HepG2 (cell line): ENCODE results near the gene ASXL3. TPM values are rescaled to one million over a fixed set of nuclear protein-coding genes. Genes with fewer than 3 reads are reported as not detected.

Experiments used
- ATAC-seq: fragments of 200-7000 bp; cut with Tn5 transposase; 3 replicates; pipeline ENCODE4 v1.9.1; 2020; ENCODE audit warnings: mild to moderate bottlenecking, moderate library complexity
- BruUV-seq: library from RNA; stranded (reverse); fragments of 400-500 nt; replicated peaks from 2 replicates; lab custom pipeline; 2021; lab: Mats Ljungman, UMichigan
- CTCF ChIA-PET: fragments of 300-600 bp; formaldehyde crosslinking; extraction: SDS; loops from one replicate; lab custom pipeline; 2021; ENCODE audit warnings: low total read pairs, inconsistent platforms, low intra/inter-chr PET ratio; lab: Yijun Ruan, JAX
- POLR2A ChIA-PET: fragments of 350-600 bp; sonication (Branson Sonifier 250); formaldehyde crosslinking; loops from one replicate; lab custom pipeline; 2020; ENCODE audit warnings: antibody characterized with exemption, inconsistent platforms; lab: Yijun Ruan, JAX
- DNase-seq: peaks from one replicate; pipeline ENCODE4 v3.0.0-alpha.2; 2015; ENCODE audit warnings: low spot score
- FAIRE-seq: peaks from 3 replicates; lab custom pipeline; 2011; peaks lifted over from hg19 to GRCh38; lab: Jason Lieb, UNC
- H2AFZ ChIP-seq: one replicate; pipeline ENCODE4 v1.6.1; 2011; ENCODE audit warnings: low read length, inconsistent platforms
- H3K27ac ChIP-seq: fragments of 300-600 bp; 3 replicates; pipeline ENCODE4 v1.8.0; 2011; ENCODE audit warnings: mixed run types, mild to moderate bottlenecking, mixed read lengths, low read length, inconsistent platforms; ENCODE audit not compliant: insufficient read depth; ENCODE audit errors: extremely low read length
- H3K27me3 ChIP-seq, 2 experiments: fragments of 200-600 bp in 1 of 2; 2 replicates in 1 of 2; 3 replicates in 1 of 2; pipeline versions ENCODE4 v1.6.0 to v1.8.0; 2011; ENCODE audit warnings: low read length in 2 of 2, mild to moderate bottlenecking in 2 of 2, moderate library complexity in 2 of 2, inconsistent platforms in 1 of 2; ENCODE audit not compliant: insufficient read depth in 2 of 2, control insufficient read depth in 1 of 2
- H3K36me3 ChIP-seq, 2 experiments: fragments of 200-600 bp in 1 of 2; replicated peaks in 1 of 2; 2 replicates in 1 of 2; 3 replicates in 1 of 2; pipeline versions ENCODE4 v1.5.1 to v1.8.0; 2011; ENCODE audit warnings: low read length in 2 of 2, inconsistent platforms in 1 of 2; ENCODE audit not compliant: insufficient read depth in 2 of 2, control insufficient read depth in 1 of 2
- H3K4me1 ChIP-seq: 2 replicates; pipeline ENCODE4 v1.5.1; 2012; ENCODE audit warnings: low read length, inconsistent platforms; ENCODE audit not compliant: insufficient read depth
- H3K4me2 ChIP-seq: 2 replicates; pipeline ENCODE4 v1.6.0; 2011; ENCODE audit warnings: low read depth, low read length, inconsistent platforms
- H3K4me3 ChIP-seq, 3 experiments: fragments of 200-600 bp in 1 of 3; sonication (generic), shearing (Covaris generic) in 1 of 3; replicated peaks in 1 of 3; 2 replicates each; pipeline ENCODE4 v1.5.1; 2011 to 2016; ENCODE audit warnings: low read length in 3 of 3, inconsistent platforms in 2 of 3, low read depth in 2 of 3, mild to moderate bottlenecking in 2 of 3, control low read depth in 1 of 3, mixed read lengths in 1 of 3; ENCODE audit not compliant: insufficient read depth in 1 of 3
- H3K79me2 ChIP-seq: one replicate; pipeline ENCODE4 v1.6.1; 2011; ENCODE audit warnings: low read length, inconsistent platforms; ENCODE audit not compliant: insufficient read depth
- H3K9ac ChIP-seq: 2 replicates; pipeline ENCODE4 v1.6.0; 2011; ENCODE audit warnings: mild to moderate bottlenecking, low read depth, low read length, inconsistent platforms; ENCODE audit not compliant: insufficient read depth
- H3K9me3 ChIP-seq: 2 replicates; pipeline ENCODE4 v1.5.1; 2012; ENCODE audit warnings: mild to moderate bottlenecking, low read length
- H4K20me1 ChIP-seq: 2 replicates; pipeline ENCODE4 v1.6.0; 2011; ENCODE audit warnings: inconsistent platforms, mild to moderate bottlenecking, low read length, moderate library complexity; ENCODE audit not compliant: insufficient read depth
- GPBP1L1 ChIP-seq: sonication (generic); formaldehyde crosslinking; IDR thresholded peaks from 2 replicates; pipeline ENCODE4 v1.5.0; 2020; ENCODE audit warnings: mild to moderate bottlenecking, missing genetic modification reagents
- HOXA5 ChIP-seq: sonication (generic); formaldehyde crosslinking; IDR thresholded peaks from 2 replicates; pipeline ENCODE4 v1.4.0; 2020; ENCODE audit warnings: missing genetic modification reagents
- KDM5B ChIP-seq: sonication (generic); formaldehyde crosslinking; IDR thresholded peaks from 2 replicates; pipeline ENCODE4 v1.4.0; 2020; ENCODE audit warnings: missing genetic modification reagents, mild to moderate bottlenecking, borderline replicate concordance
- KLF13 ChIP-seq: sonication (generic); formaldehyde crosslinking; IDR thresholded peaks from 2 replicates; pipeline ENCODE4 v1.4.0; 2020; ENCODE audit warnings: mild to moderate bottlenecking, missing genetic modification reagents
- MED1 ChIP-seq: sonication (generic); formaldehyde crosslinking; IDR thresholded peaks from 2 replicates; pipeline ENCODE4 v1.4.0; 2020; ENCODE audit warnings: missing genetic modification reagents
- NBN ChIP-seq: fragments of 450-650 bp; conservative IDR thresholded peaks from 2 replicates; pipeline ENCODE4 v1.6.1; 2017
- PTBP1 ChIP-seq: fragments of 200-400 bp; formaldehyde crosslinking; IDR thresholded peaks from 2 replicates; pipeline ENCODE4 v1.6.1; 2018; ENCODE audit warnings: low read length, low read depth; ENCODE audit not compliant: poor library complexity, severe bottlenecking
- RAD51 ChIP-seq: fragments of 450-650 bp; IDR thresholded peaks from 2 replicates; pipeline ENCODE4 v1.6.1; 2016; ENCODE audit warnings: borderline replicate concordance
- RBM22 ChIP-seq: fragments of 200-400 bp; formaldehyde crosslinking; optimal IDR thresholded peaks from 2 replicates; pipeline ENCODE3; 2017; ENCODE audit warnings: mild to moderate bottlenecking, low read length, moderate library complexity
- SIX1 ChIP-seq: sonication (generic); formaldehyde crosslinking; IDR thresholded peaks from 2 replicates; pipeline ENCODE4 v1.4.0; 2020; ENCODE audit warnings: missing genetic modification reagents, borderline replicate concordance
- STAT5B ChIP-seq: sonication (generic); formaldehyde crosslinking; IDR thresholded peaks from 2 replicates; pipeline ENCODE4 v1.4.0; 2020; ENCODE audit warnings: missing genetic modification reagents
- ZBTB44 ChIP-seq: sonication (generic); formaldehyde crosslinking; IDR thresholded peaks from 2 replicates; pipeline ENCODE4 v1.4.0; 2020; ENCODE audit warnings: missing genetic modification reagents
- ZNF547 ChIP-seq: sonication (generic); formaldehyde crosslinking; IDR thresholded peaks from 2 replicates; pipeline ENCODE4 v1.5.1; 2020; ENCODE audit warnings: mild to moderate bottlenecking, missing genetic modification reagents
- ZNF557 ChIP-seq: sonication (generic); formaldehyde crosslinking; IDR thresholded peaks from 2 replicates; pipeline ENCODE4 v1.4.0; 2020; ENCODE audit warnings: missing genetic modification reagents
- ZNF704 ChIP-seq: sonication (generic); formaldehyde crosslinking; IDR thresholded peaks from 2 replicates; pipeline ENCODE4 v1.8.1; 2023; ENCODE audit warnings: mild to moderate bottlenecking, inconsistent platforms, moderate library complexity, missing genetic modification reagents, borderline replicate concordance
- ZNF724P ChIP-seq: sonication (generic); formaldehyde crosslinking; IDR thresholded peaks from 2 replicates; pipeline ENCODE4 v1.8.0; 2022; ENCODE audit warnings: missing genetic modification reagents, borderline replicate concordance
- WGBS: methylation state at CpG from one replicate; pipeline ENCODE4 v1.1.6; 2017; ENCODE audit warnings: low lambda C conversion rate; 5-methylcytosine and 5-hydroxymethylcytosine counted together
- in situ Hi-C: cut with HindIII; loops from 2 replicates; pipeline ENCODE4 v1.10.0; 2017; ENCODE audit warnings: low pct_unique_long_range_greater_than_20kb; ENCODE audit not compliant: extremely low pct_ligation_motif_present
- intact Hi-C: fragments of 100-400 bp; cut with micrococcal nuclease; formaldehyde crosslinking; loops from one replicate; pipeline ENCODE4 v1.10.0; 2022; ENCODE audit not compliant: unreplicated experiment
- polyA plus RNA-seq, 8 experiments: library from polyadenylated mRNA; depleted of rRNA in 3 of 8; stranded (reverse) in 7 of 8; unstranded in 1 of 8; fragments of >200 nt; fragmentation: Illumina TruSeq in 4 of 8; extraction: Trizol in 4 of 8; gene quantifications; 2 replicates each; pipeline versions ENCODE4 v1.2.1 to v1.2.3, GENCODE V29; 2011 to 2016; ENCODE audit warnings: low read depth in 4 of 8, missing spikeins in 1 of 8, mixed read lengths in 1 of 8; ENCODE audit not compliant: insufficient read depth in 1 of 8
- total RNA-seq, 5 experiments: library from RNA; depleted of rRNA; stranded (reverse); fragments of >200 nt; fragmentation: Illumina TruSeq; extraction: Trizol; gene quantifications; 2 replicates each; pipeline ENCODE4 v1.2.3, GENCODE V29; 2016; ENCODE audit warnings: low read depth in 1 of 5

The ASXL3 gene
- total and polyA plus RNA-seq, 2 of the 13 experiments (the other 11 are each of a cell fraction or from before 2014, with no cell fraction given) = not detected

GRCh38 chr18:33603454-33603853 is 25.4 kb downstream of the ASXL3 start:
- H3K9me3 ChIP-seq = no peaks in the 10 kb centered on the region
- POLR2A ChIA-PET = no interaction called here
- H3K79me2 ChIP-seq = no peaks in the 10 kb centered on the region
- 0% methylated on average over 2 of the region's 2 CpGs for WGBS
- no peaks in the 10 kb centered on the region for H4K20me1 ChIP-seq
- H2AFZ ChIP-seq = no peak overlapping the region
- H3K4me3 ChIP-seq = no peak overlapping the region
- no peaks in the 10 kb centered on the region for H3K4me1 ChIP-seq
- H3K27me3 ChIP-seq = no peaks in the 10 kb centered on the region
- ATAC-seq (peak; percentile 45; the same call in 1 of the 3 replicates), FAIRE-seq (no peak), DNase-seq (no peak)
- H3K27ac ChIP-seq = no peak overlapping the region
- in situ Hi-C loops = no loop called here
- H3K4me2 ChIP-seq = no peak overlapping the region
- no peak overlapping the region for H3K9ac ChIP-seq
- CTCF ChIA-PET = no interaction called here
- BruUV-seq = no TSS peak
- H3K36me3 ChIP-seq = no peaks in the 10 kb centered on the region
- intact Hi-C loops = no loop called here
- TF ChIP-seq ZNF547 (CRISPR knock-in tag) = no peak
- no peak for TF ChIP-seq ZNF557 (CRISPR knock-in tag)
- TF ChIP-seq SIX1 = no peak
- TF ChIP-seq PTBP1 = no peak
- no peak for TF ChIP-seq MED1 (CRISPR knock-in tag)
- no peak for TF ChIP-seq HOXA5 (CRISPR knock-in tag)
- no peak for TF ChIP-seq KDM5B (CRISPR knock-in tag)
- TF ChIP-seq ZNF724P (CRISPR knock-in tag) = no peak
- TF ChIP-seq, all 625 proteins: peak for 0

GRCh38 chr18:33605250-33605649 is 27.2 kb downstream of the ASXL3 start:
- no peaks in the 10 kb centered on the region for H4K20me1 ChIP-seq
- H3K9me3 ChIP-seq = no peaks in the 10 kb centered on the region
- no peak overlapping the region for H3K27ac ChIP-seq
- H3K79me2 ChIP-seq = no peaks in the 10 kb centered on the region
- H3K36me3 ChIP-seq = no peaks in the 10 kb centered on the region
- TF ChIP-seq RAD51 (no peak), ZNF704 (CRISPR knock-in tag) (no peak), STAT5B (no peak), KLF13 (CRISPR knock-in tag) (no peak), NBN (no peak), RBM22 (no peak), ZBTB44 (CRISPR knock-in tag) (no peak), GPBP1L1 (CRISPR knock-in tag) (no peak)
- POLR2A ChIA-PET = no interaction called here
- H3K9ac ChIP-seq = no peak overlapping the region
- FAIRE-seq (no peak), DNase-seq (no peak), ATAC-seq (no peak)
- no TSS peak for BruUV-seq
- no peaks in the 10 kb centered on the region for H3K4me1 ChIP-seq
- in situ Hi-C loops = no loop called here
- H3K4me2 ChIP-seq = no peak overlapping the region
- intact Hi-C loops = no loop called here
- H3K4me3 ChIP-seq = no peak overlapping the region
- H2AFZ ChIP-seq = no peak overlapping the region
- H3K27me3 ChIP-seq = no peaks in the 10 kb centered on the region
- CTCF ChIA-PET = no interaction called here
